B cell (primary cell): ENCODE data around the gene FADS6. TPM values are rescaled to one million over a fixed set of nuclear protein-coding genes. Genes with fewer than 3 reads are reported as not detected.

Experiments used
- ATAC-seq: fragments of 200-7000 bp; cut with Tn5 transposase; one replicate; pipeline ENCODE4 v1.10.0; 2021; ENCODE audit warnings: low read depth, mild to moderate bottlenecking, moderate number of reproducible peaks, moderate library complexity
- CTCF ChIA-PET: fragments of 350-600 bp; sonication (Branson Sonifier 250); formaldehyde crosslinking; loops from one replicate; lab custom pipeline; 2021; ENCODE audit warnings: antibody characterized with exemption, inconsistent platforms; lab: Charles Lee
- POLR2A ChIA-PET: fragments of 350-600 bp; sonication (Branson Sonifier 250); formaldehyde crosslinking; loops from one replicate; lab custom pipeline; 2021; ENCODE audit warnings: antibody characterized with exemption; lab: Charles Lee
- DNase-seq: peaks from one replicate; pipeline ENCODE4 v3.0.0; 2013
- H2AFZ ChIP-seq: 2 replicates; pipeline ENCODE4 v1.6.1; 2012; ENCODE audit warnings: mild to moderate bottlenecking, low read depth, low read length; ENCODE audit not compliant: insufficient read depth, poor library complexity, severe bottlenecking
- H3K27ac ChIP-seq, 2 donors: 1 replicate in 1 of 2; 2 replicates in 1 of 2; pipeline ENCODE4 v1.5.1; 2012 to 2013; ENCODE audit warnings: low read length in 2 of 2, mild to moderate bottlenecking in 2 of 2, moderate library complexity in 1 of 2
- H3K27me3 ChIP-seq, 4 experiments: fragments of 200-600 bp in 1 of 4; sonication (generic) in 1 of 4; replicated peaks in 1 of 4; 1 replicate in 2 of 4; 2 replicates in 2 of 4; pipeline versions ENCODE4 v1.6.1 to v1.7.0; 2013 to 2016; ENCODE audit warnings: low read length in 3 of 4, mild to moderate bottlenecking in 2 of 4, mixed read lengths in 1 of 4, moderate library complexity in 1 of 4; ENCODE audit not compliant: insufficient read depth in 4 of 4, control insufficient read depth in 3 of 4; ENCODE audit errors: control extremely low read depth in 1 of 4
- H3K36me3 ChIP-seq, 2 experiments: replicated peaks in 1 of 2; 1 replicate in 1 of 2; 2 replicates in 1 of 2; pipeline versions ENCODE4 v1.6.1 to v1.7.1; 2013; ENCODE audit warnings: low read length in 1 of 2; ENCODE audit not compliant: insufficient read depth in 2 of 2, control insufficient read depth in 1 of 2; ENCODE audit errors: control extremely low read depth in 1 of 2, extremely low read depth in 1 of 2
- H3K4me1 ChIP-seq, 2 donors: fragments of 200-600 bp in 1 of 2; sonication (generic) in 1 of 2; 1 replicate in 1 of 2; 2 replicates in 1 of 2; pipeline versions ENCODE4 v1.5.1 to v1.6.1; 2013 to 2017; ENCODE audit warnings: low read length in 2 of 2; ENCODE audit not compliant: control insufficient read depth in 2 of 2, insufficient read depth in 2 of 2
- H3K4me2 ChIP-seq: replicated peaks from 2 replicates; pipeline ENCODE3; 2012; ENCODE audit warnings: mild to moderate bottlenecking, low read depth, low read length; ENCODE audit not compliant: poor library complexity, severe bottlenecking
- H3K4me3 ChIP-seq, 5 experiments: fragments of 200-600 bp in 1 of 5; sonication (generic) in 1 of 5; 1 replicate in 3 of 5; 2 replicates in 2 of 5; pipeline versions ENCODE4 v1.5.1 to v1.7.0; 2011 to 2016; ENCODE audit warnings: low read length in 4 of 5, mild to moderate bottlenecking in 4 of 5, low read depth in 2 of 5, control low read depth in 1 of 5, moderate library complexity in 1 of 5; ENCODE audit not compliant: insufficient read depth in 1 of 5; ENCODE audit errors: control extremely low read depth in 1 of 5, extremely low read depth in 1 of 5
- H3K79me2 ChIP-seq: fragments of 200-600 bp; sonication (generic); one replicate; pipeline ENCODE4 v1.6.0; 2016; ENCODE audit warnings: low read length; ENCODE audit not compliant: control insufficient read depth, insufficient read depth
- H3K9ac ChIP-seq: fragments of 200-600 bp; sonication (generic); 2 replicates; pipeline ENCODE4 v1.6.1; 2017; ENCODE audit warnings: mild to moderate bottlenecking, low read length, moderate library complexity
- H3K9me3 ChIP-seq, 3 donors: one replicate each; pipeline versions ENCODE4 v1.6.1 to v1.7.1; 2013; ENCODE audit warnings: low read length in 2 of 3; ENCODE audit not compliant: control insufficient read depth in 2 of 3, insufficient read depth in 1 of 3; ENCODE audit errors: control extremely low read depth in 1 of 3
- H4K20me1 ChIP-seq: 2 replicates; pipeline ENCODE4 v1.6.0; 2012; ENCODE audit warnings: mild to moderate bottlenecking, low read length; ENCODE audit not compliant: insufficient read depth, control insufficient read depth, poor library complexity, severe bottlenecking
- H3K27ac Mint-ChIP-seq: one replicate; pipeline ENCODE4 v1.8.0; 2021; ENCODE audit warnings: mixed read lengths
- H3K27me3 Mint-ChIP-seq: one replicate; pipeline ENCODE4 v1.8.0; 2021; ENCODE audit warnings: mixed read lengths
- H3K4me1 Mint-ChIP-seq: one replicate; pipeline ENCODE4 v1.8.0; 2021; ENCODE audit warnings: mixed read lengths
- H3K4me3 Mint-ChIP-seq: one replicate; pipeline ENCODE4 v1.8.0; 2021; ENCODE audit warnings: mixed read lengths
- H3K9me3 Mint-ChIP-seq: one replicate; pipeline ENCODE4 v1.8.0; 2022; ENCODE audit warnings: mixed read lengths; ENCODE audit not compliant: insufficient read depth
- EZH2 ChIP-seq: IDR thresholded peaks from 2 replicates; pipeline ENCODE4 v1.6.1; 2012; ENCODE audit warnings: borderline replicate concordance, low read depth, mild to moderate bottlenecking, moderate library complexity, low read length; ENCODE audit not compliant: insufficient read depth, poor library complexity, severe bottlenecking
- WGBS: methylation state at CpG from one replicate; pipeline ENCODE4 v1.1.5; 2013; ENCODE audit warnings: missing lambda C conversion rate; ENCODE audit not compliant: insufficient coverage; 5-methylcytosine and 5-hydroxymethylcytosine counted together
- intact Hi-C: fragments of 100-400 bp; cut with micrococcal nuclease; formaldehyde crosslinking; loops from one replicate; pipeline ENCODE4 v1.10.0; 2022
- polyA plus RNA-seq: library from polyadenylated mRNA; depleted of rRNA; stranded (reverse); fragments of >200 nt; gene quantifications from 2 replicates; pipeline ENCODE4 v1.2.3, GENCODE V29; 2012
- total RNA-seq, 2 donors: library from RNA; stranded (reverse); fragments of 120-200 nt in 1 of 2; gene quantifications; 1 replicate in 1 of 2; 2 replicates in 1 of 2; pipeline versions ENCODE4 v1.2.3 to v1.2.4, GENCODE V29; 2013 to 2022
- TF ChIP-seq, protein P1 (sequence below): fragments of 200-600 bp; IDR thresholded peaks from one replicate; pipeline ENCODE4 v1.8.0; 2022; ENCODE audit warnings: antibody characterized with exemption, mild to moderate bottlenecking

The FADS6 gene
- total and polyA plus RNA-seq, 2 donors (not counting 1 experiment from before 2014, with no cell fraction given), result not detected

DNA sequence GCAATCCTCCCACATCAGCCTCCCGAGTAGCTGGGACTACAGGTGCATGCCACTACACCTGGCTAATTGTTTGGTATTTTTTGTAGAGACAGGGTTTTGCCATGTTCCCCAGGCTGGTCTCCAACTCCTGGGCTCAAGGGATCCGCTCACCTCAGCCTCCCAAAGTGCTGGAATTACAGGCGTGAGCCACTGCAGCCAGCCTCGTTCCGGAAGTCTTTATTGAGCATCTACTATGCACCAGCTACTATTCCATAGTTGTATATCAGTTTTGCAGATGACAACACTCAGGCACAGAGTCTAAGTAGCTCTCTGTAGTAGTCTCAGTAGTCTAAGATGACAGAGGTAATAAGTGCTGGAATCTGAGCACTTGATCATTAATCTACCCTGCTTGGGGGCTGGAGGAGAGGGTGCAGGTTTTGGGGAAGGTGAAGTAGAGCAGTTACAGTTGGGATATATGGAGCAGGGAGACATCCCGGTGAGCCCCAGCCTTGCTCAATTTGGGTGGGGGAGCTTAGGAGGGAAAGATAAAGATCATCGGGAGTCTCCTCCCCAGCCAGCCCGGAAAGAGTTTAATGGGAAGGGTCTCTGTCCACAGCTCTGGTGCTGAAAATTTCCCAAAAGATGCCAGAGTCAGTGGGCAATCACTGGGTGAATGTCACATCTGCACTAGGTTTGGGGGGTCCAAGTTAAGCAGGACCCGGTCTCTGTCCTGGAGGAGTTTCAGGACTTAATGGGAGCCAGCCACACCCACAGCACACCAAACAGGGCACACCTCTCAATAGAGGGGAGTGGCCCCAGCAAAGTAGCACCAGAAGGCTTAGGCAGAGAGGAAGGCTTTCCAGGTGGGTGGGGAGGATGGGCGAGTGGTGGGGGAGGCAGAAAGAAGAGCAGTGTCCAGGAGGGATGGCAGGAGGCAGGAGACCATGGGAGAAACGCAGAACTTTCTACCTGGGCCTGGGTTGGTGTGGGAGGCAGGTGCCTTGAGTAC is 43.9 kb upstream of the FADS6 start:
- Histone ChIP-seq H3K4me3 (no peak overlapping the region), H4K20me1 (no peaks in the 10 kb centered on the region), H3K9ac (no peak overlapping the region), H3K79me2 (no peaks in the 10 kb centered on the region), H2AFZ (no peak overlapping the region), H3K27ac (no peak overlapping the region), H3K27me3 (peaks cover 0 to 58% (median 14%) of the 10 kb centered on the region in 4 experiments), H3K36me3 (no peaks in the 10 kb centered on the region), H3K9me3 (peaks cover 0 to 2% (median 0%) of the 10 kb centered on the region in 3 donors), H3K4me2 (no peak overlapping the region), H3K4me1 (no peaks in the 10 kb centered on the region)
- Mint-ChIP-seq H3K9me3 (no peaks in the 10 kb centered on the region), H3K4me3 (no peak overlapping the region), H3K27me3 (peaks cover 58% of the 10 kb centered on the region), H3K27ac (no peak overlapping the region), H3K4me1 (no peaks in the 10 kb centered on the region)
- intact Hi-C loops, result no loop called here
- ChIA-PET POLR2A (no interaction called here), CTCF (no interaction called here)
- DNase-seq (no peak), ATAC-seq (no peak)
- no peak for TF ChIP-seq EZH2
- TF ChIP-seq, protein P1, sequence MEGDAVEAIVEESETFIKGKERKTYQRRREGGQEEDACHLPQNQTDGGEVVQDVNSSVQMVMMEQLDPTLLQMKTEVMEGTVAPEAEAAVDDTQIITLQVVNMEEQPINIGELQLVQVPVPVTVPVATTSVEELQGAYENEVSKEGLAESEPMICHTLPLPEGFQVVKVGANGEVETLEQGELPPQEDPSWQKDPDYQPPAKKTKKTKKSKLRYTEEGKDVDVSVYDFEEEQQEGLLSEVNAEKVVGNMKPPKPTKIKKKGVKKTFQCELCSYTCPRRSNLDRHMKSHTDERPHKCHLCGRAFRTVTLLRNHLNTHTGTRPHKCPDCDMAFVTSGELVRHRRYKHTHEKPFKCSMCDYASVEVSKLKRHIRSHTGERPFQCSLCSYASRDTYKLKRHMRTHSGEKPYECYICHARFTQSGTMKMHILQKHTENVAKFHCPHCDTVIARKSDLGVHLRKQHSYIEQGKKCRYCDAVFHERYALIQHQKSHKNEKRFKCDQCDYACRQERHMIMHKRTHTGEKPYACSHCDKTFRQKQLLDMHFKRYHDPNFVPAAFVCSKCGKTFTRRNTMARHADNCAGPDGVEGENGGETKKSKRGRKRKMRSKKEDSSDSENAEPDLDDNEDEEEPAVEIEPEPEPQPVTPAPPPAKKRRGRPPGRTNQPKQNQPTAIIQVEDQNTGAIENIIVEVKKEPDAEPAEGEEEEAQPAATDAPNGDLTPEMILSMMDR, result no peak
- whole genome bisulfite sequencing, result 27% methylated on average over 5 of the region's 11 CpGs

DNA sequence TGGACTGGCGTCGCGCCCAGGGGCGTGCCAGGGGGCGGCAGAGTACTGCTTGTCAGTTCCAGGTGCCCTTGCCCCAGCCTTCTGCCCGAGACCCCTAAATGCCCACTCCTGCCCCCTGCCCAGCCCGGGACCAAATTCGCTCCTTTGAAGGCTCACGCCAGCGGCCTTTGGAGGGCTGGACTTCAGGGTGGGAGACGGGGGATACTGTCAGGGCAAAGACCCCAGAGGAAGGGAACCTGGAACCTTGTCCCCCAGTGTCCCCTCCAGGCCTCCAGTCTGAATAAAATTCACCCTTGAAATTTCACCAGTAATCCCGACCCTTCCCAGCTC is 43.0 kb upstream of the FADS6 start:
- H3K27me3 ChIP-seq, result peaks cover 0 to 57% (median 16%) of the 10 kb centered on the region in 4 experiments
- H3K36me3 ChIP-seq, result no peaks in the 10 kb centered on the region
- peaks cover 0 to 2% (median 0%) of the 10 kb centered on the region in 3 donors for H3K9me3 ChIP-seq
- ATAC-seq (no peak), DNase-seq (no peak)
- Mint-ChIP-seq H3K4me3 (no peak overlapping the region), H3K27ac (no peak overlapping the region), H3K27me3 (peaks cover 59% of the 10 kb centered on the region), H3K4me1 (no peaks in the 10 kb centered on the region), H3K9me3 (no peaks in the 10 kb centered on the region)
- H3K4me2 ChIP-seq, result peak overlapping the region; percentile 19
- no peaks in the 10 kb centered on the region for H3K4me1 ChIP-seq
- intact Hi-C loops, result no loop called here
- H3K79me2 ChIP-seq, result no peaks in the 10 kb centered on the region
- H4K20me1 ChIP-seq, result no peaks in the 10 kb centered on the region
- no peak overlapping the region for H3K4me3 ChIP-seq
- no peak overlapping the region for H2AFZ ChIP-seq
- POLR2A ChIA-PET, result no interaction called here
- no peak for TF ChIP-seq EZH2
- TF ChIP-seq, protein P1, result no peak
- no peak overlapping the region for H3K27ac ChIP-seq
- CTCF ChIA-PET, result no interaction called here
- WGBS, result 19% methylated on average over 11 of the region's 12 CpGs
- H3K9ac ChIP-seq, result no peak overlapping the region
